HepG2 (cell line): Measurements from ENCODE around the gene AGBL2. TPM values are rescaled to one million over a fixed set of nuclear protein-coding genes. Genes with fewer than 3 reads are reported as not detected.

Experiments
- EED ChIP-seq: sonication (generic); formaldehyde crosslinking; IDR thresholded peaks from 2 replicates; pipeline ENCODE4 v1.5.0; 2020; ENCODE audit warnings: mild to moderate bottlenecking, missing genetic modification reagents
- GATAD1 ChIP-seq: IDR thresholded peaks from 2 replicates; pipeline ENCODE4 v1.6.1; 2016; ENCODE audit warnings: missing genetic modification reagents, missing compliant biosample characterization
- HHEX ChIP-seq: IDR thresholded peaks from 2 replicates; pipeline ENCODE4 v1.6.1; 2016; ENCODE audit warnings: control low read depth
- HNF4A ChIP-seq: sonication (generic); formaldehyde crosslinking; IDR thresholded peaks from 2 replicates; pipeline ENCODE4 v1.4.0; 2020; ENCODE audit warnings: missing genetic modification reagents
- KAT8 ChIP-seq: IDR thresholded peaks from 2 replicates; pipeline ENCODE4 v1.6.1; 2016; ENCODE audit warnings: missing genetic modification reagents, missing compliant biosample characterization
- PCBP1 ChIP-seq: fragments of 200-400 bp; formaldehyde crosslinking; IDR thresholded peaks from 2 replicates; pipeline ENCODE4 v1.6.1; 2017; ENCODE audit warnings: mild to moderate bottlenecking, low read depth, low read length, borderline replicate concordance
- PHF21A ChIP-seq: sonication (generic); formaldehyde crosslinking; IDR thresholded peaks from 2 replicates; pipeline ENCODE4 v1.5.0; 2020; ENCODE audit warnings: mild to moderate bottlenecking, missing genetic modification reagents
- SAFB2 ChIP-seq: sonication (generic); formaldehyde crosslinking; IDR thresholded peaks from 2 replicates; pipeline ENCODE4 v1.5.1; 2020; ENCODE audit warnings: missing genetic modification reagents, low read depth, mild to moderate bottlenecking, borderline replicate concordance
- SALL2 ChIP-seq: sonication (generic); formaldehyde crosslinking; IDR thresholded peaks from 2 replicates; pipeline ENCODE4 v1.8.1; 2023; ENCODE audit warnings: mild to moderate bottlenecking, missing genetic modification reagents, inconsistent platforms
- SMAD9 ChIP-seq: sonication (generic); formaldehyde crosslinking; IDR thresholded peaks from 2 replicates; pipeline ENCODE4 v1.5.1; 2020; ENCODE audit warnings: mild to moderate bottlenecking, missing genetic modification reagents
- SP1 ChIP-seq, 2 experiments: fragments of 450-650 bp in 1 of 2; sonication (generic) in 1 of 2; formaldehyde crosslinking in 1 of 2; IDR thresholded peaks; 2 replicates each; pipeline versions ENCODE4 v1.4.0 to v1.6.1; 2016 to 2020; ENCODE audit warnings: missing genetic modification reagents in 1 of 2
- TEAD3 ChIP-seq: optimal IDR thresholded peaks from 2 replicates; pipeline ENCODE3; 2016; ENCODE audit warnings: borderline replicate concordance
- TOPORS ChIP-seq: sonication (generic); formaldehyde crosslinking; IDR thresholded peaks from 2 replicates; pipeline ENCODE4 v1.8.0; 2023; ENCODE audit warnings: mild to moderate bottlenecking, missing genetic modification reagents
- ZNF17 ChIP-seq: sonication (generic); formaldehyde crosslinking; IDR thresholded peaks from 2 replicates; pipeline ENCODE4 v1.5.0; 2020; ENCODE audit warnings: mild to moderate bottlenecking, missing genetic modification reagents
- ZNF224 ChIP-seq: sonication (generic); formaldehyde crosslinking; IDR thresholded peaks from 2 replicates; pipeline ENCODE4 v1.5.0; 2020; ENCODE audit warnings: mild to moderate bottlenecking, missing genetic modification reagents
- ZNF3 ChIP-seq: IDR thresholded peaks from 2 replicates; pipeline ENCODE4 v1.7.0; 2017; ENCODE audit warnings: inconsistent platforms
- ZNF343 ChIP-seq: sonication (generic); formaldehyde crosslinking; IDR thresholded peaks from 2 replicates; pipeline ENCODE4 v1.4.0; 2020; ENCODE audit warnings: mild to moderate bottlenecking, missing genetic modification reagents
- ZNF543 ChIP-seq: sonication (generic); formaldehyde crosslinking; IDR thresholded peaks from 2 replicates; pipeline ENCODE4 v1.4.0; 2020; ENCODE audit warnings: mild to moderate bottlenecking, missing genetic modification reagents
- ZNF562 ChIP-seq: sonication (generic); formaldehyde crosslinking; IDR thresholded peaks from 2 replicates; pipeline ENCODE4 v1.8.0; 2022; ENCODE audit warnings: missing genetic modification reagents, borderline replicate concordance
- ZNF674 ChIP-seq: sonication (generic); formaldehyde crosslinking; IDR thresholded peaks from 2 replicates; pipeline ENCODE4 v1.5.0; 2020; ENCODE audit warnings: low read depth, mild to moderate bottlenecking, missing genetic modification reagents
- ZNF737 ChIP-seq: sonication (generic); formaldehyde crosslinking; IDR thresholded peaks from 2 replicates; pipeline ENCODE4 v1.5.0; 2020; ENCODE audit warnings: missing genetic modification reagents, mild to moderate bottlenecking, borderline replicate concordance
- polyA plus RNA-seq, 8 experiments: library from polyadenylated mRNA; depleted of rRNA in 3 of 8; stranded (reverse) in 7 of 8; unstranded in 1 of 8; fragments of >200 nt; fragmentation: Illumina TruSeq in 4 of 8; extraction: Trizol in 4 of 8; gene quantifications; 2 replicates each; pipeline versions ENCODE4 v1.2.1 to v1.2.3, GENCODE V29; 2011 to 2016; ENCODE audit warnings: low read depth in 4 of 8, missing spikeins in 1 of 8, mixed read lengths in 1 of 8; ENCODE audit not compliant: insufficient read depth in 1 of 8
- total RNA-seq, 5 experiments: library from RNA; depleted of rRNA; stranded (reverse); fragments of >200 nt; fragmentation: Illumina TruSeq; extraction: Trizol; gene quantifications; 2 replicates each; pipeline ENCODE4 v1.2.3, GENCODE V29; 2016; ENCODE audit warnings: low read depth in 1 of 5
- TF ChIP-seq, protein P1 (sequence below): sonication (generic); formaldehyde crosslinking; conservative IDR thresholded peaks from 2 replicates; pipeline ENCODE4 v1.5.0; 2020; ENCODE audit warnings: missing genetic modification reagents
- TF ChIP-seq, protein P2 (sequence below): sonication (generic); formaldehyde crosslinking; IDR thresholded peaks from 2 replicates; pipeline ENCODE4 v1.4.0; 2020; ENCODE audit warnings: missing genetic modification reagents
- TF ChIP-seq, protein P3 (sequence below): sonication (generic); formaldehyde crosslinking; IDR thresholded peaks from 2 replicates; pipeline ENCODE4 v1.5.0; 2020; ENCODE audit warnings: mild to moderate bottlenecking, missing genetic modification reagents, borderline replicate concordance

AGBL2 gene
- total and polyA plus RNA-seq, 2 of the 13 experiments (the other 11 are each of a cell fraction or from before 2014, with no cell fraction given), result 1.6 to 5.7 TPM

DNA sequence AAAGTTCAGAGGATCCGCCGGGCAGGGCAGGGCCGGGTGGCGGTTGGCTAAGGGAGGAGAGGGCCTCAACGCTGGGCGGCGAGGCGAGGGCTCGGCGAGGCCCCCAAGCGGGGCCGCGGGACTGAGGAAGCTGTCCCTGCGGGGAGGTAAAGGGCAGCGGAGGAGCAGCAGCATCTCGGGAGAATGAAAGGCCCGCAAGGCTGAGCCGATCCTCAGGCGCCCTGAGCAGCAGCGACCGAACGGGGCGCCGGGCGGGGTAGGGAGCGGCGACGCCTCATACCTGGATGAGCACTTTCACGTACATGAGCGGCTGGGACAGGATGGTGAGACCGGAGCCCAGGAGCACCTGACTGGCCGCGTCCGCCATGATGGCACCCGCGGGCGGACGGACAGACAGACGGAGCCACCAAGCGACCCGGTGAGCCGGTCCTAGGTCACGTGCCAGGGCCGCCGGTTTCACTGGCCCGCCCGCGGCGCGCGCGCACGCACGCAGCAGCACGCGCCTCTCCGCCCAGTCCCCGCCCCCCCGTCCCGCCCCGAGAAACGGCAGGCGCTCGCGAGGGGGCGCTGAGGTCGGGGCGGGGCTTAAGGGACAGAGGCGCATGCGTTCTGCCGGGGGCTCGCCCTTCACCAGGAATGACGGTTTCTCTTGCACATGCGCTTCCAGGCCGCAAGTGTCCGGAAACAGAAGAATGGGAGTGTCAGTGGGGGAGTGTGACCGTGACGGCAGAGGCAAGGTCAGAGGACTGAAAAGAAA lies 72.9 kb downstream of the AGBL2 start, which contains the start of gene MTCH2 (continued):
- TF ChIP-seq SAFB2 (CRISPR knock-in tag) (0 out of 2 replicates have a peak, but pooled peaks have one; percentile 82), HNF4A (CRISPR knock-in tag) (peak; percentile 64), TEAD3 (CRISPR knock-in tag) (peak; percentile 77), TOPORS (CRISPR knock-in tag) (no peak; the same call in 1 of the 2 replicates), SP1 (IDR thresholded peaks at IDR 0.05) (no peak), SP1 (CRISPR knock-in tag; IDR thresholded peaks at IDR 0.05) (peak; percentile 92), GATAD1 (peak; percentile 66), PHF21A (no peak), SALL2 (CRISPR knock-in tag) (peak; percentile 83), KAT8 (CRISPR knock-in tag) (peak; percentile 81), ZNF343 (CRISPR knock-in tag) (0 out of 2 replicates have a peak, but pooled peaks have one; percentile 46), ZNF674 (CRISPR knock-in tag) (peak; percentile 44; the same call in 1 of the 2 replicates), SMAD9 (CRISPR knock-in tag) (0 out of 2 replicates have a peak, but pooled peaks have one; percentile 52), HHEX (CRISPR knock-in tag) (no peak), ZNF17 (CRISPR knock-in tag) (no peak), PCBP1 (0 out of 2 replicates have a peak, but pooled peaks have one; percentile 23), ZNF224 (CRISPR knock-in tag) (no peak), ZNF3 (CRISPR knock-in tag) (no peak), ZNF562 (CRISPR knock-in tag) (no peak), ZNF737 (CRISPR knock-in tag) (no peak), EED (peak; percentile 81; the same call in 1 of the 2 replicates), ZNF543 (peak; percentile 71)
- TF ChIP-seq, protein P1, sequence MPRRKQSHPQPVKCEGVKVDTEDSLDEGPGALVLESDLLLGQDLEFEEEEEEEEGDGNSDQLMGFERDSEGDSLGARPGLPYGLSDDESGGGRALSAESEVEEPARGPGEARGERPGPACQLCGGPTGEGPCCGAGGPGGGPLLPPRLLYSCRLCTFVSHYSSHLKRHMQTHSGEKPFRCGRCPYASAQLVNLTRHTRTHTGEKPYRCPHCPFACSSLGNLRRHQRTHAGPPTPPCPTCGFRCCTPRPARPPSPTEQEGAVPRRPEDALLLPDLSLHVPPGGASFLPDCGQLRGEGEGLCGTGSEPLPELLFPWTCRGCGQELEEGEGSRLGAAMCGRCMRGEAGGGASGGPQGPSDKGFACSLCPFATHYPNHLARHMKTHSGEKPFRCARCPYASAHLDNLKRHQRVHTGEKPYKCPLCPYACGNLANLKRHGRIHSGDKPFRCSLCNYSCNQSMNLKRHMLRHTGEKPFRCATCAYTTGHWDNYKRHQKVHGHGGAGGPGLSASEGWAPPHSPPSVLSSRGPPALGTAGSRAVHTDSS, result no peak; the same call in 1 of the 2 replicates
- TF ChIP-seq, protein P2, sequence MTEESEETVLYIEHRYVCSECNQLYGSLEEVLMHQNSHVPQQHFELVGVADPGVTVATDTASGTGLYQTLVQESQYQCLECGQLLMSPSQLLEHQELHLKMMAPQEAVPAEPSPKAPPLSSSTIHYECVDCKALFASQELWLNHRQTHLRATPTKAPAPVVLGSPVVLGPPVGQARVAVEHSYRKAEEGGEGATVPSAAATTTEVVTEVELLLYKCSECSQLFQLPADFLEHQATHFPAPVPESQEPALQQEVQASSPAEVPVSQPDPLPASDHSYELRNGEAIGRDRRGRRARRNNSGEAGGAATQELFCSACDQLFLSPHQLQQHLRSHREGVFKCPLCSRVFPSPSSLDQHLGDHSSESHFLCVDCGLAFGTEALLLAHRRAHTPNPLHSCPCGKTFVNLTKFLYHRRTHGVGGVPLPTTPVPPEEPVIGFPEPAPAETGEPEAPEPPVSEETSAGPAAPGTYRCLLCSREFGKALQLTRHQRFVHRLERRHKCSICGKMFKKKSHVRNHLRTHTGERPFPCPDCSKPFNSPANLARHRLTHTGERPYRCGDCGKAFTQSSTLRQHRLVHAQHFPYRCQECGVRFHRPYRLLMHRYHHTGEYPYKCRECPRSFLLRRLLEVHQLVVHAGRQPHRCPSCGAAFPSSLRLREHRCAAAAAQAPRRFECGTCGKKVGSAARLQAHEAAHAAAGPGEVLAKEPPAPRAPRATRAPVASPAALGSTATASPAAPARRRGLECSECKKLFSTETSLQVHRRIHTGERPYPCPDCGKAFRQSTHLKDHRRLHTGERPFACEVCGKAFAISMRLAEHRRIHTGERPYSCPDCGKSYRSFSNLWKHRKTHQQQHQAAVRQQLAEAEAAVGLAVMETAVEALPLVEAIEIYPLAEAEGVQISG (CRISPR knock-in tag), result peak; percentile 79
- TF ChIP-seq, protein P3, sequence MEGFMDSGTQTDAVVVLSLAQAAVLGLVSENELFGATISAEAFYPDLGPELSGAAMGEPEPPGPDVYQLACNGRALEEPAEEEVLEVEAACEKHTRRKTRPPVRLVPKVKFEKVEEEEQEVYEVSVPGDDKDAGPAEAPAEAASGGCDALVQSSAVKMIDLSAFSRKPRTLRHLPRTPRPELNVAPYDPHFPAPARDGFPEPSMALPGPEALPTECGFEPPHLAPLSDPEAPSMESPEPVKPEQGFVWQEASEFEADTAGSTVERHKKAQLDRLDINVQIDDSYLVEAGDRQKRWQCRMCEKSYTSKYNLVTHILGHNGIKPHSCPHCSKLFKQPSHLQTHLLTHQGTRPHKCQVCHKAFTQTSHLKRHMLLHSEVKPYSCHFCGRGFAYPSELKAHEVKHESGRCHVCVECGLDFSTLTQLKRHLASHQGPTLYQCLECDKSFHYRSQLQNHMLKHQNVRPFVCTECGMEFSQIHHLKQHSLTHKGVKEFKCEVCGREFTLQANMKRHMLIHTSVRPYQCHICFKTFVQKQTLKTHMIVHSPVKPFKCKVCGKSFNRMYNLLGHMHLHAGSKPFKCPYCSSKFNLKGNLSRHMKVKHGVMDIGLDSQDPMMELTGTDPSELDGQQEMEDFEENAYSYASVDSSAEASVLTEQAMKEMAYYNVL (CRISPR knock-in tag), result no peak
